ENCODE results near the gene TNFAIP2.

DNA sequence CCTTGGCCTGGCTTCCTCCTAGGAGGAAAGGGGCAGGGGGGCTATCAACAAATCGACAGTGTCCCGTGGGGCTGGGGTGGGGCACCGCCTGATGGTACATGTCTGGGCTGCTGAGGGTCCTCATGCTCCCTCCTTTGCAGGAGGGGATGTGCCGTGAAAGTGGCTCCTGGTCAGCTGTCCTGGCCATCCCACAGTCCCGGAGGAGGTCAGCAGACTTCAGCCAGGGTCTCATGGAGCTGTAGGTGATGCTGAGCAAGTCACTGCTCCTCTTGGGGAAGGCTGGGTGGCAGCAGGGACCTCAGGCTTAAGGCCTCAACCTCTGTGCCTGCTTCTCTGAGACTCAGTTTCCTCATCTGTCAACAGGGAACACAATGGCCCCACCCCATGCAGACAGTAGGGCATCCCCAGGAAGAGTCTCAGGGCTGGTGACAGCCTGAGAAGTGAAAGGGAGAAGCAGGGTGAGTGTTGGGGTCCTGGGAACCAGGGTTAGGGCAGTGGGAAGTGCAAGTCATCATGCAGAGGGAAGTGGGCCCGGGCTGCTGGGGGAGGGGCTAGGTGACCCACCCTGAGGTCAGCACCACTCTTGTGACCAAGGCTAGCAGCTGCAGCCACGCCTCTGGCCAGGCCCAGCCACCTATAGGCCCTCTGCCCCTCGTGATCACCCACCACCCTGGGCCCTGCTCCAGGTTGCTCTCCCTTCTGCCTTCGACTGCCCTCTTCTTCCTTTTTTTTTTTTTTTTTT, 4.4 kb upstream of the TNFAIP2 start:
- TF ChIP-seq, protein P1, sequence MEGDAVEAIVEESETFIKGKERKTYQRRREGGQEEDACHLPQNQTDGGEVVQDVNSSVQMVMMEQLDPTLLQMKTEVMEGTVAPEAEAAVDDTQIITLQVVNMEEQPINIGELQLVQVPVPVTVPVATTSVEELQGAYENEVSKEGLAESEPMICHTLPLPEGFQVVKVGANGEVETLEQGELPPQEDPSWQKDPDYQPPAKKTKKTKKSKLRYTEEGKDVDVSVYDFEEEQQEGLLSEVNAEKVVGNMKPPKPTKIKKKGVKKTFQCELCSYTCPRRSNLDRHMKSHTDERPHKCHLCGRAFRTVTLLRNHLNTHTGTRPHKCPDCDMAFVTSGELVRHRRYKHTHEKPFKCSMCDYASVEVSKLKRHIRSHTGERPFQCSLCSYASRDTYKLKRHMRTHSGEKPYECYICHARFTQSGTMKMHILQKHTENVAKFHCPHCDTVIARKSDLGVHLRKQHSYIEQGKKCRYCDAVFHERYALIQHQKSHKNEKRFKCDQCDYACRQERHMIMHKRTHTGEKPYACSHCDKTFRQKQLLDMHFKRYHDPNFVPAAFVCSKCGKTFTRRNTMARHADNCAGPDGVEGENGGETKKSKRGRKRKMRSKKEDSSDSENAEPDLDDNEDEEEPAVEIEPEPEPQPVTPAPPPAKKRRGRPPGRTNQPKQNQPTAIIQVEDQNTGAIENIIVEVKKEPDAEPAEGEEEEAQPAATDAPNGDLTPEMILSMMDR (IDR thresholded peaks at IDR 0.05; ENCODE audit: low read length): no peak
- TF ChIP-seq EZH2 (IDR thresholded peaks at IDR 0.05; ENCODE audit: borderline replicate concordance, low read length): no peak

Data from OCI-LY1 (cell line).